Central memory CD4-positive, alpha-beta T cell (primary cell): ENCODE data around the gene IQCN.

Source experiments
- DNase-seq: peaks from one replicate; pipeline ENCODE4 v3.0.0; 2022

Gene IQCN

GRCh38 chr19:18208098-18208951 is 65.9 kb downstream of the IQCN start:
- DNase-seq: peak; percentile 20
